ENCODE results near the gene GRK7. TPM values are rescaled to one million over a fixed set of nuclear protein-coding genes. Genes with fewer than 3 reads are reported as not detected.

The GRK7 gene
- total and polyA plus RNA-seq, 2 donors (not counting 3 experiments of a cell fraction or from before 2014, with no cell fraction given): not detected

- FAIRE-seq: no peak
- intact Hi-C loops (cut with micrococcal nuclease): no loop called here
- CTCF ChIA-PET: interaction anchor here (1.2 to 1.9 kb wide), 2 partner anchors 11 to 78 kb away, joined by 4 read pairs; no protein-coding TSS in a partner anchor
These were observed 40.6 kb upstream of the GRK7 start for GRCh38 chr3:141722648-141723047.

More at GRCh38 chr3:141722648-141723047, 40.6 kb upstream of the GRK7 start:
- no peak for DNase-seq (ENCODE audit: low read depth, low spot score)
- Histone ChIP-seq H3K9me3 (replicated peaks; ENCODE audit: control insufficient read depth, insufficient read depth, low read length) (no peaks in the 10 kb centered on the region), H3K4me1 (ENCODE audit: control insufficient read depth, extremely low read depth, insufficient read depth, low read length) (no peaks in the 10 kb centered on the region), H3K9me1 (replicated peaks; ENCODE audit: control insufficient read depth, extremely low read depth, insufficient read depth, low read length) (no peaks in the 10 kb centered on the region), H3K4me2 (ENCODE audit: insufficient read depth, low read length) (no peak overlapping the region), H3K27ac (ENCODE audit: insufficient read depth, low read depth, low read length) (no peak overlapping the region), H3K36me3 (ENCODE audit: control insufficient read depth in 2 of 2, extremely low read depth in 1 of 2, insufficient read depth in 2 of 2, low read length in 2 of 2) (no peaks in the 10 kb centered on the region), H3K27me3 (ENCODE audit: control insufficient read depth in 2 of 2, insufficient read depth in 2 of 2, low read length in 2 of 2) (no peaks in the 10 kb centered on the region), H3K9ac (replicated peaks; ENCODE audit: extremely low read depth, insufficient read depth, low read length) (no peak overlapping the region), H3K4me3 (replicated peaks in 1 of 3; ENCODE audit: insufficient read depth in 1 of 3, low read depth in 1 of 3, low read length in 3 of 3) (no peak overlapping the region), H4K20me1 (replicated peaks; ENCODE audit: control insufficient read depth, extremely low read depth, insufficient read depth, low read length) (no peaks in the 10 kb centered on the region), H2AFZ (ENCODE audit: low read depth, low read length) (no peak overlapping the region), H3K79me2 (ENCODE audit: control insufficient read depth, insufficient read depth, low read length) (no peaks in the 10 kb centered on the region)
- POLR2A ChIA-PET: no interaction called here
- TF ChIP-seq EZH2 (IDR thresholded peaks at IDR 0.05; ENCODE audit: borderline replicate concordance, low read depth, low read length, severe bottlenecking): no peak
- TF ChIP-seq JUN (IDR thresholded peaks at IDR 0.05; ENCODE audit: borderline replicate concordance, insufficient read depth, insufficient read length, low read depth): no peak
- TF ChIP-seq MYC (IDR thresholded peaks at IDR 0.05; ENCODE audit: low read depth, low read length): no peak
- TF ChIP-seq, protein P1, sequence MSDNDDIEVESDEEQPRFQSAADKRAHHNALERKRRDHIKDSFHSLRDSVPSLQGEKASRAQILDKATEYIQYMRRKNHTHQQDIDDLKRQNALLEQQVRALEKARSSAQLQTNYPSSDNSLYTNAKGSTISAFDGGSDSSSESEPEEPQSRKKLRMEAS (IDR thresholded peaks at IDR 0.05; ENCODE audit: insufficient read depth, insufficient read length): no peak
- TF ChIP-seq FOS (IDR thresholded peaks at IDR 0.05; ENCODE audit: borderline replicate concordance, insufficient read depth, low read length): no peak
- no peak for TF ChIP-seq CTCF (IDR thresholded peaks at IDR 0.05; ENCODE audit: extremely low read depth in 1 of 2, insufficient read depth in 1 of 2, low read depth in 1 of 2, low read length in 2 of 2)
- no peak for TF ChIP-seq GATA2 (IDR thresholded peaks at IDR 0.05; ENCODE audit: insufficient read depth, insufficient read length, low read depth, low read length)
- no peak for TF ChIP-seq POLR2AphosphoS5 (IDR thresholded peaks at IDR 0.05; ENCODE audit: insufficient read depth, low read depth, low read length)
- no TSS peak for BruUV-seq (replicated peaks)
- dilution Hi-C loops (cut with MboI; ENCODE audit: extremely low pct_ligation_motif_present, low sequenced_read_pairs): no loop called here

Data from endothelial cell of umbilical vein (primary cell).